Measurements from ENCODE around the gene STK32C. TPM values are rescaled to one million over a fixed set of nuclear protein-coding genes. Genes with fewer than 3 reads are reported as not detected.
"Not testable (repeated sequence)": the region's sequence is repeated elsewhere in the genome, so short reads cannot be mapped to it uniquely, and the experiment has no call there.

Gene STK32C
- total and polyA plus RNA-seq, 2 donors: 4.8 to 13.6 TPM

DNA sequence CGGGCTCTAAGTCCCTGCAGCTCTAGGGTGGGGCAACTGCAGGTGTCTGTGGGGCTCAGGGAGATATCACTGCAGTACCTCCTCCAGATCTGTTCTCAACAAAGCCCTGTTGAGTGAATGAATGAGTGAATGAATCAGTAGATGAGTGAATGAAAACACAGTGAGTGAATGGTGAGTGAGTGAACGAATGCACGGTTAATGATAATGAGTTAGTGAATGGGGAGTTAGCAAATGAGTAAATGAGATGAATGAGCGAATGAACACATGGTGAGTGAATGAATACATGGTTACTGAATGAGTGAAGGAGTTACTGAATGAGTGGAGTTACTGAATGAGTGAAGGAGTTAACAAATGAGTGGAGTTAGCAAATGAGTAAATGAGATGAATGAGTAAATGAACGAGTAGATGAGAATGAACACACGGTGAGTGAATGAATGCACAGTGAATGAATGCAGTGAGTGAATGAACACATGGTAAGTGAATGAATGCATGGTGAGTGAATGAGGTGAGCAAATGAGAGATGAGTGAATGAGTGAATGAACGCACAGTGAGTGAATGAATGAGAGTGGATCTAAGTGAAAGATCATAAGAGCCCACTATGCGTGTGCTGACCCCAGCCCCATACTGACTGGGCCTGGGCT lies 34.3 kb downstream of the STK32C start:
- no peaks in the 10 kb centered on the region for H3K4me1 ChIP-seq (ENCODE audit: insufficient read depth)
- 92% methylated on average over 8 of the region's 8 CpGs for WGBS
- no peaks in the 10 kb centered on the region for H3K36me3 ChIP-seq (ENCODE audit: insufficient read depth)
- DNase-seq (ENCODE audit: extremely low spot score): no peak
- H3K27ac ChIP-seq (ENCODE audit: low read depth): no peak overlapping the region
- no peak overlapping the region for H3K4me3 ChIP-seq (ENCODE audit: low read depth, low read length)

GRCh38 chr10:132272231-132272971 lies 35.3 kb downstream of the STK32C start:
- Histone ChIP-seq H3K4me1 (ENCODE audit: insufficient read depth) (no peaks in the 10 kb centered on the region), H3K36me3 (ENCODE audit: insufficient read depth) (no peaks in the 10 kb centered on the region), H3K4me3 (ENCODE audit: low read depth, low read length) (no peak overlapping the region), H3K27ac (ENCODE audit: low read depth) (no peak overlapping the region)
- WGBS: 31% methylated on average over 35 of the region's 35 CpGs
- DNase-seq (ENCODE audit: extremely low spot score): no peak

DNA sequence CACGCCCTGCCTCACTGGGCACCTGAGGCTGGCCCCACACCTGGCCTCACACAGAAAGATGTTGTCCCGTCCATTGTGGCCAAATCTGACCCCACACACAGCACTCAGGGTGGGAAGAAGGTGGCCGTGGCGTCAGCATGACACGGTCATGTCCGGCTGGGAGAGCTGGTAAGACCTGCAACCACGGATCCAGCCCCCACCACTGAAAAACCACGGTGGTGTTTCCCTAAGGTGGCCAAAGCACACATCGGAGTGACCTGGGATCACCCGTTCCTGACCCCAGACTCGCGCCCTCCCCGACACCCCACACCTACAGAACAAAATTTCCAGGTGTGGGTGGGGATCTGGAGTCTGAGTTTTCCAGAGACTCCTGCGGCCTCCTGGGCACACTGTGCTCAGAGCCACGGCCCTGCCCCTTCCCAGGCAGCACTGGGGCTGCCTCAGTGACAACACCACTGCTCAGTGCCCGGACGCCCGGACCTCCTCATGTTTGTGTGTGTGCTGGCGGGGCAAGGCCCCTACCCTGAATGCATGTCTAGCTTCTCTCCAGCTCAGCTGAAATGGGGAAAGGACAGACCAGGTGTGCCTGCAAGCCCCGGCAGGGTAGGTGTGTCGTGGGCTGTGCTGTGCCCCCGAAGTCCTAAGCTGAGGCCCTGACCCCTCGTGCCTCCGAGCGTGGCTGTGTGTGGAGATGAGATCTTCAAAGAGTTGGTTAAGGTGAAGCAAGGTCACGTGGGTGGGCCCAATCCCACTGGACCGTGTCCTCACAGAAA lies 36.1 kb downstream of the STK32C start:
- Histone ChIP-seq H3K27ac (ENCODE audit: low read depth) (no peak overlapping the region), H3K36me3 (ENCODE audit: insufficient read depth) (no peaks in the 10 kb centered on the region), H3K4me3 (ENCODE audit: low read depth, low read length) (no peak overlapping the region), H3K4me1 (ENCODE audit: insufficient read depth) (no peaks in the 10 kb centered on the region)
- WGBS: 82% methylated on average over 27 of the region's 27 CpGs
- DNase-seq (ENCODE audit: extremely low spot score): no peak

- Histone ChIP-seq H3K36me3 (ENCODE audit: insufficient read depth) (no peaks in the 10 kb centered on the region), H3K4me3 (ENCODE audit: low read depth, low read length) (no peak overlapping the region), H3K4me1 (ENCODE audit: insufficient read depth) (no peaks in the 10 kb centered on the region), H3K27ac (ENCODE audit: low read depth) (no peak overlapping the region)
- WGBS: 90% methylated on average over 11 of the region's 11 CpGs
- DNase-seq (ENCODE audit: extremely low spot score): no peak
Observed at GRCh38 chr10:132270721-132271457, 36.9 kb downstream of the STK32C start.

DNA sequence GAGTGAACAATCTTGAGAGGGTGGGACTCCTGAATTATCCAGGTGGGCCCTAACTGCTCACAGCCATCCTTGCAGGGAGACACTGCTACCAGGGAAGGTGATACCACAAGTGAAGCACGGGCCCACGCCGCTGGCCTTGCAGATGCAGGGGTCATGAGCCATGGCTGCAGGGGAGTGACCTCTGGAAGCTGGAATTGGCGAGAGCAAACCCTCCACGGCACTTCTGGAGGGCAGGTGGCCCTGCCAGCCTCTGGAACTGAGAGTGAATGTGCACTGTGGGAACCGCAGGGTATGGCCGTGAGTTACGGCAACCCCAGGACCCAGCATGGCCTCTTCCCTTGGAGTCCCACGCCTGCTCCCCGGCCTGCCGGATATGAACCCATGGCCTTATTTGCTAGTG lies 37.5 kb downstream of the STK32C start:
- no peak overlapping the region for H3K27ac ChIP-seq (ENCODE audit: low read depth)
- DNase-seq (ENCODE audit: extremely low spot score): no peak
- WGBS: 88% methylated on average over 11 of the region's 11 CpGs
- H3K4me3 ChIP-seq (ENCODE audit: low read depth, low read length): no peak overlapping the region
- H3K4me1 ChIP-seq (ENCODE audit: insufficient read depth): no peaks in the 10 kb centered on the region
- no peaks in the 10 kb centered on the region for H3K36me3 ChIP-seq (ENCODE audit: insufficient read depth)

DNA sequence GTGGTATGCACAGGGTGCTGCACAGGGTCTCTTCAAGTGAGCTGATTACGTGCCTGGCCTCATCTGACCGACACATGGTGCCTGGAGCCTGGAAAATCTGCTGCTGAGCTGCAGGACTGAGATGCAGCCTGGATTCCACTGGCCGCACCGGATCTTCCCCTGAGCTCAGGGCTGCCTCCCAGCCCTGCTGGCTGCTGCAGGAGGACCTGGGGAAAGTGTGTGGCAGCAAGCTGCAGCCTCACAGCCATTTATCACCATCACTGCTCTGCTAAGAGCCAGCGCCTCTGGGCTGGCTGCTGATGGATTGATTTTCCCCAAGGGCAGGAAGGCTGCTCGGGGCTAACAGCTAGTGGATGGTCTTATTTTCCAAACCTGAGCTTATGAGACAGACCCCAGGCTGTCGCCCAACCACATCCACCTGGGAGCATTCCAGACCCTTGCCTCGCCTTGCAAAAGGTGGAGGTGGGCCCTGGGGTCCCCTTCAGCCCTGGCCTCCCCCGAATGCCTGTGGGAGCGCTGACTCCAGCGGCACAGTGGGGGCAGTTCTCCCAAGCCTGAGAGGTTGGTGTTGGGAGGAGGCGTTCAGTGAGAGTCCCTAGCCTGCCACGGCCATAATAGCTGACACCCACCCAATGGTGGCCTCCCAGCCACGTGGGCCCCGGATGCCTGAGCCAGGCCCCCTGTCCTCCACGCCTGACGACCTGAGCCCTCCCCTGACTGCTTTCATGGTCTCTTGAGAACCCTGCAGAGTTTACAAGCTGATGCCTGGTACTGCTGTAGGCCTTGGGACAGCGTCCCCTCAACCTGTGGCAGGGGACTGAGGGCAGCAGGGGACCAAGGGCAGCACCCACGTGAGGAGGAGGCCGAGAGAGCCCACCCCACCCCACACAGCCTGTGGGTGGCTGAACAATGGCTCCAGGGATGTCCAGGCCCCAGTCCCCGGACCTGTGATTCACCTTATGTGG lies 38.2 kb downstream of the STK32C start:
- Histone ChIP-seq H3K27ac (ENCODE audit: low read depth) (no peak overlapping the region), H3K36me3 (ENCODE audit: insufficient read depth) (no peaks in the 10 kb centered on the region), H3K4me1 (ENCODE audit: insufficient read depth) (no peaks in the 10 kb centered on the region), H3K4me3 (ENCODE audit: low read depth, low read length) (no peak overlapping the region)
- DNase-seq (ENCODE audit: extremely low spot score): no peak
- WGBS: 79% methylated on average over 21 of the region's 21 CpGs

DNA sequence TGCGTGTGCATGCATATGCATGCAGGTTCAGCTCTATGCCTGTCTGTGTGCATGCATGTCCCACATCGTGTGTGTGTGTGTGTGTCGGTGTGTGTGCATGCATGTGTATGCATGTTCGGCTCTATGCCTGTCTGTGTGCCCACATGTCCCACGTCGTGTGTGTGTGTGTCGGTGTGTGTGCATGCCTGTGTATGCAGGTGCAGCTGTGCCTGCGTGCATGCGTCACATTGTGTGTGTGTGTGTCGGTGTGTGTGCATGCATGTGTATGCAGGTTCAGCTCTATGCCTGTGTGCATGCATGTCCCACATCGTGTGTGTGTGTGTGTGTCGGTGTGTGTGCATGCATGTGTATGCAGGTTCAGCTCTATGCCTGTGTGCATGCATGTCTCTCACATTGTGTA lies 39.8 kb downstream of the STK32C start:
- not testable (repeated sequence) for H3K27ac ChIP-seq (ENCODE audit: low read depth); H3K4me3 ChIP-seq (ENCODE audit: low read depth, low read length); H3K4me1 ChIP-seq (ENCODE audit: insufficient read depth); DNase-seq (ENCODE audit: extremely low spot score); H3K36me3 ChIP-seq (ENCODE audit: insufficient read depth)
- 93% methylated on average over 12 of the region's 12 CpGs for WGBS

- H3K36me3 ChIP-seq (ENCODE audit: insufficient read depth): no peaks in the 10 kb centered on the region
- no peak for DNase-seq (ENCODE audit: extremely low spot score)
- H3K27ac ChIP-seq (ENCODE audit: low read depth): no peak overlapping the region
- 39% methylated on average over 25 of the region's 25 CpGs for WGBS
- H3K4me3 ChIP-seq (ENCODE audit: low read depth, low read length): no peak overlapping the region
- no peaks in the 10 kb centered on the region for H3K4me1 ChIP-seq (ENCODE audit: insufficient read depth)
Observed at GRCh38 chr10:132266594-132267161, 41.1 kb downstream of the STK32C start.

GRCh38 chr10:132265890-132266496 lies 41.8 kb downstream of the STK32C start:
- DNase-seq (ENCODE audit: extremely low spot score): no peak
- no peaks in the 10 kb centered on the region for H3K36me3 ChIP-seq (ENCODE audit: insufficient read depth)
- H3K4me3 ChIP-seq (ENCODE audit: low read depth, low read length): no peak overlapping the region
- WGBS: 34% methylated on average over 15 of the region's 15 CpGs
- H3K27ac ChIP-seq (ENCODE audit: low read depth): no peak overlapping the region
- H3K4me1 ChIP-seq (ENCODE audit: insufficient read depth): no peaks in the 10 kb centered on the region

DNA sequence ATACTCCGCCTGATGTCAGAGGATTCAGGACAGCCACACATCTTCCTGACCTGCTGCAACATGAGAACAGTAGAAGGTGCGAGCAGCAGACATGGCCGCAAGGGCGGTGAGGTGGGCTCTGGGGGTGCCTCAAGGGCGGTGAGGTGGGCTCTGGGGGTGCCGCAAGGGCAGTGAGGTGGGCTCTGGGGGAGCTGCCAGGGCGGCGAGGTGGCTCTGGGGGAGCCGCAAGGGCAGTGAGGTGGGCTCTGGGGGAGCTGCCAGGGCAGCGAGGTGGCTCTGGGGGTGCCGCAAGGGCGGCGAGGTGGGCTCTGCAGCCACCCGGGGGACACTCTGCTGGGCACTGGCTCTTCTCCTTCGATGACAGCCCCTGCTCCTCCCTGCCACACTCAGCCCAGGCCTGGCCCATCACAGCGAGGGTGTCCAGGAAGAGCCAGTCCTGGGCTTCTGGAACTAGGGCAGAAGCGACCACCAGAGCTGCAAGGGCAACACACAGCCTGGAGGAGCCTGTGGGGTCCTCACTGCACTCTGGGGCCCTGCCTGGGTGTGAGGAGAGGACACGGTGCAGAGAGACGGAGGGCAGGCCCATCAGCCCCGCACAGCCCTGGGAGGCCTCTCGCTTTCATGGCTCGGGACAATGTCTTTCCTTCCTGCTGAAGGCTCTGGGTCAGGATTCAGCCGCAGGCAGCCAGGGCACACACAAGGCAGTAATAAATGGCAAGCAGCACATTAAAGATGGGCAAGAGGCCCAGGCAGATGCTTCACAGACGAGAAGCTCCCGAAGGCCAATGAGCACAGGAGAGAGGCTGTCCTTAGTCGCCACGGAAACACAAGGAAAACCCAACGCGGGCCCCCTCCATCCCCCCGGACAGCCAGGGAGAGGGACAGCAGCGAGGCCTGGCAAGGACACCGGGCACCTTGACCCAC lies 42.5 kb downstream of the STK32C start:
- no peak overlapping the region for H3K27ac ChIP-seq (ENCODE audit: low read depth)
- DNase-seq (ENCODE audit: extremely low spot score): peak; percentile 15
- no peaks in the 10 kb centered on the region for H3K36me3 ChIP-seq (ENCODE audit: insufficient read depth)
- 56% methylated on average over 32 of the region's 32 CpGs for WGBS
- H3K4me1 ChIP-seq (ENCODE audit: insufficient read depth): no peaks in the 10 kb centered on the region
- no peak overlapping the region for H3K4me3 ChIP-seq (ENCODE audit: low read depth, low read length)

GRCh38 chr10:132264306-132264950 lies 43.3 kb downstream of the STK32C start:
- Histone ChIP-seq H3K27ac (ENCODE audit: low read depth) (no peak overlapping the region), H3K4me3 (ENCODE audit: low read depth, low read length) (no peak overlapping the region), H3K4me1 (ENCODE audit: insufficient read depth) (no peaks in the 10 kb centered on the region), H3K36me3 (ENCODE audit: insufficient read depth) (no peaks in the 10 kb centered on the region)
- no peak for DNase-seq (ENCODE audit: extremely low spot score)
- 89% methylated on average over 16 of the region's 16 CpGs for WGBS

Data from urinary bladder (tissue), 4 donors.